Activated T-cell treated with anti-CD3 and anti-CD28 coated beads, Interleukin-2, amount 50 U/mL, for 1 hour (primary cell): ENCODE data around the gene MED16.

Source experiments
- DNase-seq: peaks from one replicate; pipeline ENCODE4 v3.0.0-alpha.2; 2020

The MED16 gene

GRCh38 chr19:892894-893689 is at the start of gene MED16, which contains the start of gene RNU6-9:
MED16 (minus strand) TSS chr19:893187; CDS start chr19:891131, 2,056 bp downstream.
RNU6-9 (plus strand) TSS chr19:893484.
- DNase-seq = peak; percentile 90

DNA sequence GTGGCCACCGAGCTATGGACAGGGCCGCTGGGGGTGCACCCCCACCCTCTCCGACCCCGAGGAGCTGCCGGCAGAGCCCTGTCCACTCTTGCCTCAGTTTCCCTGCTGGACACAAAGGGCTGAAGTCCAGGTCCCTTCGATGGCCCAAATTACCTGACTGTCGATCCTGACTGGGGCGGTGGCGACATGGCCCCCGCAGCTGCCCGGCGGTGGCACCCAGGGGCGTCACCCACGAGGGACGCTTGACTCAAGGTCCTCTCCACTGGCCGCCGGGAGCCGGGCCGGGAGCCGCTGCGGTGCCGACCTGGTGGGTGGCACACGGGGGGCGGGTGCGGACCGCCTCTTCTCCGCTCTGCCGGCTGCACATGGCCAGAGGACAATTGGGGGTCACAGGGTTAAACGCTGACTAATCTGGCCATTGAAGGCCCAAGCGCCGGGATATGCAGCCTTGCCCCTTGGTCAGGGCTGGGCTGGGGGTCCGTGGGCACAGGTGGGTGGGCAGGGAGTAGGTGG is 49.2 kb upstream of the MED16 start:
- no peak for DNase-seq

- no peak for DNase-seq
Observed at GRCh38 chr19:941292-942132, 48.5 kb upstream of the MED16 start.

DNA sequence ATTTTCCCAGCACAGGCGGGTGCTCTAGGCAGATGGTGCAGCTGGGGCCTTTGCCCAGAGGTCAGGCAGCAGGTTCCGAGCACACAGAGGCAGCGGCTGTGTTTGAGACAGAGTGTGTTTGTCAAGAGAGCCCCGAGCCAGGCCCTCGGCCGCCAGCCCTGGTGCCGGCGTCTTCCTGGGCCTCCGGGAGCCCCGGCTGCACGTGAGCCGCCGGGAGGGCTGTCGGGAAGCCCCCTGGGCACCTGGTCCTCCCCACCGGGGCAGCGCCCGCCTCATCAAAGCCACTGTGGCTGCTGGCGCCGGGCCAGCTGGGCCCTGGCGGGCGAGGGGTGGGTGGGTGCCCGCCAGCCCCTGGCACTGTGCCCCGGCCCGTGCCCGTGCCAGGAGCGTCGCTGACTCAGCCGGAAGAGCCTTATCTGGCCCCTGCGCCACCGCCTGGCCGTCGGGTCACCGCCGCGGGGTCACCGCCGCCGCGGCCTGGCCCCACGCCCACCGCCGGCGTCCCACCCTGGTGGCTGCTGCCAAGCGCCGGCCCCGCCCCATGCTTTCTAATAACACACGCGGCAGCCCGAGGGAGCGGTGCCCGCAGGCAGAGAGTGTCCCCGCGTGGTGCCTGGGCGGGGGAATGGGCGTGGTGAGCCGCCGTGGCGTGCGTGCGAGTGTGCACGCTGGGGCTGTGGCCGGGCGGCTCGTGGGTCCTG is 47.8 kb upstream of the MED16 start:
- peak; percentile 79 for DNase-seq

GRCh38 chr19:939922-940321 is 46.9 kb upstream of the MED16 start:
- no peak for DNase-seq

GRCh38 chr19:939439-939838 is 46.5 kb upstream of the MED16 start:
- no peak for DNase-seq

DNA sequence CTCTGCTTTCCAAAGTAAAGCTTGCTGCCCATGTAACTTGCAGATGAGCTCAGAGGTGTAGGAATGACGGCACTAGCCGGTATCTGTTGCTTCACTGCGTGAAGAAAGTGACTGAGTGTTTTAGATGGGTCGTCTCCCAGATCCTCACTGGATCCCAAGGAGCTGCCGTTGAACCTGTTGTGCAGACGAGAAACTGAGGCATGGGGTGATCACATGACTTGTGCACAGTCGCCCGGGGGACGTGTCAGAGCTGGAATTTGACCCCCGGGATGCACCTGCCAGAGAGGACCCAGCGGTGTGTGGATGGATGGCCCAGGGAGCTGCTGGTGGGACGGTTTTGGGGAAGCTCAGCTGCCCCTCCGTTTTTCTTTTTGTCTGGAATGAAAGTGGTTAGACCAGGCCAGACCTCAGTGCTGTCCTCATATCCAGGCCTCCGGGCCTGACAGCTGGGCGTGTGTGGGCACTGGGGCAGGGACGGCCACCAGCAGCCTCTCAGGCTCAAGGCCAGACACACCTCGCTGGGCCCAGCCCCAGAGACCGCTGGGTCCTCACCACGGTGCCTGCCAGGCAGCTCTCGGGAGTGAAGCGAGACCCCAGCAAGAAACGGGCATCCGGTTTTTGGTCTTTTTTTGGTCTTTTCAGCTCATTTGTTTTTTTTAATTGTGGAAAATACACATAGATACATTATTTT is 45.4 kb upstream of the MED16 start:
- no peak for DNase-seq

- peak; percentile 37 for DNase-seq
Observed at GRCh38 chr19:937259-937694, 44.3 kb upstream of the MED16 start.

DNA sequence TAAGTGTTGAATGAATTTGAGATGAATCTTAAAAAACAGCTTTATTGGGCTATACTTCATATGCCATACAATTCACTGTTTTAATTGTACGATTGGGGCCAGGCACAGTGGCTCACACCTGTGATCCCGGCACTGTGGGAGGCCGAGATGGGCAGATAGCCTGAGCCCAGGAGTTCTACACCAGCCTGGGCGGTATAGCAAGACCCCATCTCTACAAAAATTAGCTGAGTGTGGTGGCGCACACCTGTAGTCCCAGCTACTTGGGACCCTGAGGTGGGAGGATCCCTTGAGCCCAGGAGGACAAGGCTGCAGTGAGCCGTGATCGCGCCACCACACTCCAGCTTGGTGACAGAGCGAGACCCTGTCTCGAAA is 43.2 kb upstream of the MED16 start:
- no peak for DNase-seq

GRCh38 chr19:934865-935479 is 42.0 kb upstream of the MED16 start:
- no peak for DNase-seq

- no peak for DNase-seq
Observed at GRCh38 chr19:934197-934840, 41.3 kb upstream of the MED16 start.

- no peak for DNase-seq
Observed at GRCh38 chr19:933553-933882, 40.5 kb upstream of the MED16 start.

- peak; percentile 47 for DNase-seq
Observed at GRCh38 chr19:932648-933552, 39.9 kb upstream of the MED16 start.

GRCh38 chr19:931860-932647 is 39.1 kb upstream of the MED16 start:
- DNase-seq = no peak

- DNase-seq = no peak
Observed at GRCh38 chr19:929891-930258, 36.9 kb upstream of the MED16 start.

DNA sequence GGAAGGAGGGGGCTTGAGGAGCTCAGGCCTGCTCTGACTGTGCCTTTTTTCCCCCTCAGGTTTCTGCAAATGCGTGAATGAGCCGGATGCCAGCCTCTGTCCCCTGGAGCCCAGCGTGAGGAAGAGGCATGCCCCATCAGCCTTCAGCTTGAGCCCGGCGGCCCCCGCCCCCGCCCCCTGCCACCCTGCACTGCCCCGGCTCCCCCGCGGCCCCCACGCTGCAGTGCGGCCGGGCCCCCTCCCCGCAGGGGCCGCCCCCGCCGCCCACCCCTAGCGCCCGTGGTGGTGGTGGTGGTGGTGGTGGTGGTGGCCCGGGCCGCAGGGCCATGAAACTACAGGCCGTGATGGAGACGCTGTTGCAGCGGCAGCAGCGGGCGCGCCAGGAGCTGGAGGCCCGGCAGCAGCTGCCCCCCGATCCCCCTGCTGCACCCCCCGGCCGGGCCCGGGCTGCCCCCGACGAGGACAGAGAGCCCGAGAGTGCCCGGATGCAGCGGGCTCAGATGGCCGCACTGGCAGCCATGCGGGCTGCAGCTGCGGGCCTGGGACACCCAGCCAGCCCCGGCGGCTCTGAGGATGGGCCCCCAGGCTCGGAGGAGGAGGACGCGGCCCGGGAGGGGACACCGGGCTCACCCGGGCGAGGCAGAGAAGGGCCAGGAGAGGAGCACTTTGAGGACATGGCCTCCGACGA is 36.4 kb upstream of the MED16 start:
- no peak for DNase-seq

DNA sequence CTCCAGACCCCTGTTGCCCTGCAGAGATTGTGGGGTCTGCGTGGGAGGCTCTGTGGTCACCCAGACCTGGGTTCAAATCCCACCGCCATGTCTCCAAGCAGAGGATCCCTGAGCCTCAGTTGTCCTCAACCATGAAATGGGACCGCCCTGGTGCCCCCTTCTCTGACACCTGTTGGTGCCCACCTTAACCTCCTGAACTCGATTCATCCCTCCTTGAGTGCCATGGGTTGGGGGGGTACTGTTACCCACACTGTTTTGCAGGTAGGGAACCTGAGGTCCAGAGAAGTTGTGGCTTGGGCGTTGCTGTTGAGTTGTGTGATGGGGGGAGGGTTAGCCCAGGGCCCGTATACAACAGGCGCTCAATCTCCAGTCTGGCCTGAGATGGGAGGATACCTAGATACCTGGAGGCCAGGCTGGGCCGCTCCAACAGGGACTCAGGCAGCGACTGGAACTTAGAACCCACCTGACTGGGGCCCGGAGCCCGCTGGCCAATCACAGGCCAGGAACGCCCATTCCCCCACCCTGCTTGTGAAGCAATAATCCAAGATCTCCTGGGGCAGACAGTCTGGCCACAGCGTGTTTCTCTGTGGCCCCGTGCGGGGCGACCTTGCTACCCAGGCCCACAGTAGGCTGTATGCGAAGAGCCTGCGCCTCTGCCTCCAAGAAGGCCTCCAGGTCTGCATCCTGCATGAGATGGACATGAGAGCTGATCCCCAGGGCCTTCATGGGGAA is 35.6 kb upstream of the MED16 start:
- DNase-seq = no peak

DNA sequence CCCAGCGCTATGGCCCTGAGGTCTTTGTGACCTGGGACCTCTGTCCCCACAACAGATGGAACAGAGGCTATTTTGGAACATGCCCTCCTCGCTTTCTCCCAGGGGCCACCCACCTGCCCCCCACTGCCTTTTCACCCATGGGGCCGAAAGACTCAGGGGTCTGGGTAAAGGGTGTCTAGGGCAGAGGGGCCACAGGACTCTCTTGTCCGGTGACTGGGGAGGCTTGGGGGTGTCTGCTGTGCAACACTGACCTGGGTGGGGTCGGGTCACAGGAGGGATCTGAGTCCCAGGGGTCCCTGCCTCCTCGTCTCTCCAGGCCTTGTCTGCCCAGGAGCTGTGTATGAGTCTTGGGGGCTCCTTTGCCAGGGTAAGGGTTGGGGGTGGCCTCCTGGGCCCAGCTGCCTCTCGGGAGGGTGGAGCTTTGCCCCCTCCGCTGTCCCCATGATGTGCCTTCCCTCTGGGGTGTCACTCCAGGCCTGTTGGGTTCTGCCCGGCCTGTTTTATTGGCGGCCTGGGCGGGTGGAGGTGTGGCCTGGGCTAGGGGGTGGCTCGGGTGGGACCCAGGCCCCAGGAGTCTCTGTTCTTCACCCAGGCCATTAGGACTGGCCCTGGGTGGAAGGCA is 34.9 kb upstream of the MED16 start:
- no peak for DNase-seq
